GM21619 (cell line): Measurements from ENCODE around the gene AFF3.

Experiments
- ATAC-seq: cut with Tn5 transposase; IDR thresholded peaks from one replicate; pipeline ENCODE4 v1.9.1; 2021; ENCODE audit not compliant: unreplicated experiment

AFF3 gene

DNA sequence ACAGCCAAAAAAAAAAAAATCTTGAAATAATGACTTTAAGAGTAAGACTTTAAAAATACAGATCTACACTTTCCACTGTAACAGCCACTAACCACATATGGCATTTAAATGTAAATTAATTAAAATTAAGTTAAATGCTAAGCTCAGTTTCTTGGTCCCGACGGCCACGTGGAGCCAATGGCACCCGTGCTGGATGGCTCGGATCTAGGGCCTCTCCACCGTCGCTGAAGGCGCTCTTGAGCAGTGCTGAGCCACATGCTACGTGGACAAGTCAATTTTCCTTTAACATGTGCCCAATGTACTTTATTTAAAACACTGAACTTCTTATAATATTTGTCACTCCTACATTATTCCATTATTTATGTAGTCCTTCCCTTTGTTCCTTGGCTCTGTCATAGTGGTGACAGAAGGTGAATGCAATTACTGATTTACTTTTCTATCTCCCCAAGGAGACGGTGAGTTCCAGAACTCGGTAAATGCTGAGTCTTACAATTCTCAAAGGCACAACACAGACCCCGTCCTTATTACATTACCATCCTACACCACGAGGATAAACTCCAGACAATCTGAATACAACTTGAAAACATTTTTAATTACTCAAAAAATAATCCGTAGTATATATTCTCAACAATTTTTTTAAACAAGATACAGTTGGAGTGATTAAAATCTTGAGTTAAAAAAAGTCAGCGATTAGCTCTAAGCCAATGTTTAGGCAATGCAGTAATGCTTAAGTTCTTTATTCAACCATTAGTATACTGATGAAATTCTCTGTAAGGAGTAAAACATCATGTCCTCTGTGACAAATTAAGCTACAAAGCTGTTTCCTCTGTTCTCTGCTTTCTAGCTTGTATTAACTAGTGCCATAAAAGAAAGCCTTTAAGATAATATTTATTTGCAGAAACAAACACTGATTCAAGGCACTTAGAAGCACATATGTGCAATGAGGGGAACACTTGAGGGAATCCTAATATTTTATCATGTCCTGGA lies 95.1 kb downstream of the AFF3 start:
- no peak for ATAC-seq

DNA sequence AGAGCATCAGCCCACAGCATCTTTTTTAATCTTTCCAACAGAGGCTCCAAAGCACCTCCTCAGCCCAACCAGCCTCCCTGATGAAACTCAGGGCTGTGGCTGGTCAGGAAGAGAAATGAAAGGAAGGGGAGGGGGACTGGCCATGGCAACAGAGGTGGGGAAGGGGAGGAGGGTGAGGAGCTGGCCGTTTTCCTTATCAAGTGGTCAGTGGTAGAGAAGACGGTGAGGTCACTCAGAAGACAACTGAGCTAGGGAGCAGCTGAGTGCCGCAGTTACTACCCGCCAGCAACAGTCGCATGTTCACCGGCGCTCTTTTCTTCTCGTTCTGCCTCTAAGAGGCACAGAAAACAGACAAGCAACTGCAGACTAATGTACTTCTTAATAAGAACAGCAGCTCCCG lies 97.4 kb downstream of the AFF3 start:
- no peak for ATAC-seq

DNA sequence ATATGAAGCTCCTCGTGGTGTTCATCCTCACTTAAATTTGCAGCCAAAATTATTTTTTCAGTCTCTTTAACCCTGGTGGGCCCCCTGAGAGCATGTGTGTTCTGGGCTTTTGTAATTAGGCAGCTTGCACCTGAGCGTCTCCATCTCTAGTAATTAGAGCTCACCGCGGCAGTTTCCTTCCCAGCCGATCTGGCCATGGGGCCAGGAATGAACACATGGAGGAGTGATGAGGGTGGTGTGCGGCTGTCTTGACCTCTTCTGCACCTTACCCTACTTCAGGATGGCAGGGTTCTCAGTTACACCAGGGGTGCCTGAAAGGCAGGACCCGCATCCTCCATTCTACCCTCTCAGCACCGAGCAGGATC lies 98.5 kb downstream of the AFF3 start:
- no peak for ATAC-seq

DNA sequence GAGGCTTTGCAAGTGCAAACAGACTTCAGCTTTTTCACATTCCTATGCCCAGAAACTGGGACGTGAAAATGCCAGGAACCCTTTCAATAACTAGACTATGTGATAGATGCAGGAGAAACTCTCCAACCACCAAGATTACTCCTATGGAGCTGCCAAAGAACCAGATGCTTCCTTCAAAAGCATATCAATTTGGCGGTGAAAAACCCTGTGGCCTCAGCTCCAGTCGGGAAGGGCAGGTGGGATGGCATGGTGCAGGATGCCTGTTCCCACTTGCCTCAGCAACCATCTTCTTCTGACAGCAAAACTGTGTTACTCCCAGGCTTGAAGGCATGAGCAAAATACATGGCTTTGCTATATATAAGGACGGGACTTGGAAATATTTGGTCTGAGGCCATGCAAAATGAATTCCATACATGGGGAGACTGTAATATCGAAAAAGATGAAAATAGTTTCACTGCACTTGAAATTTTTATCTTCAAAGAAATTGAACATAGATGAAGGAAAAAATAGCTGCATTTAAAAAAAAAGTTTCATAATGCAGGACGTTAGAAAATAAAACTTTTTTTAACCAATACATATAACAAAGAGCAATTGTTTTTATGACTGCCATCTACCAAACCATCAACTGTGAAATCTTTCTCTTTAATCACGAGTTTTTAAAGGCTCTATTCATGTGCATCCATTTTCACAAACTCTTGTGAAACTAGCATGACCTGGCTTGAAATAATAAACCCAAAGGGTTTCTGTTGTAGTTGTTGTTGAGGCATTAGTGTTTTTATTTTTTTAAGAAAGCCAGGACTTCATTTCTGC lies 99.1 kb downstream of the AFF3 start:
- ATAC-seq, result no peak

DNA sequence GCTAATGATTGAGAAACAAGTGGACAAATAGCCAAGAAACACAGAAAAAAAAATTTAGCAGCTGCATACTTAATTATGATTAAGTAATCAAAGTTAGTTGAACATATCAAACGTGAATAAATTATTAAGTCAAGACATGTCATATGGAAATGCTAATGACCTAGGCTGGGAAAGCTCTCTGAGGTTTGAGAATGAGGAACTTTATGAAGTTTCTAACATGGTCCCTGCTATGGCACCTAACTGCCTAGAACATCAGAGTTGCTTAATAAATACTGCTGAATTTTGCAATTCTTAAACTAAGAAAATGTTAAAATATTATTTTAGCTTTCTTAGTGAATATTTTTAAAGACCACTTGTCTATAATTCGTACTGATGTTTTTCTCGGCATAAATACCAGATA lies 99.8 kb downstream of the AFF3 start:
- no peak for ATAC-seq

DNA sequence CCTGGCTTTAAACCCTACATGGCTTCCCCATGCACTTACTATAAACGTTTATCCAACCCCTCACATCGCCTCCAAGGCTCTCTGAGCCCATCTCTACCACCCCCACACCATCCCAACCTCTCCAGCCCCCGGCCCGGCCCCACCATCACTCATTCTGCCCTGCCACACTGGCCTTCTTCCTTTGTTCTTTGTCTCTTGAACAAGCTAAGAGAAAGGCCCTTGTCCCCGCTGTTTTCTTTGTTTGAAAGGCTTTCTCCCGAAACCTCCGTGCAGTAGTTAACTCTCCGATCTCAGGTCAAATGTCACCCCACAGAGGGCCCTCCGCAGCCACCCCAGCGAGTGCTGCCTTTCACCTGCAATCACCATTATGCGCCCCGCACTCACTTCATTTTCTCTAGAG lies 100.4 kb downstream of the AFF3 start:
- no peak for ATAC-seq

DNA sequence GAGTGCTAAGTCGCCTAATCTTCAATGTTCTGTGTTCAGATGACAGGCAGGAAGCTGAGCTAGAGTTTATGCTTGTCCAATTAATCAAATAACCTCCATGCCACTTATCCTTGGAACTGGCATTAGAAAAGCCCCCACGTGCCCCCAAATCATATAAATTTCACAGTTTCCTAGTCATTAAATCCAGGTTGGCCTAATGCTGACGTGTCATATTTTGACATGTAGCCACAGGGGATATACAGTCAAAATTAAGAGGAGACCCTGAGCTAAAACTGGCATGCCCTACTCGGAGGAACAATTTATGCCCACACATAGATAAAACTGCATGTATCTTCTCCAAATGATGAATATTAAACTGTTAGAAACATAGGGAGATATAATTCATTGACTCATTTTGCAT lies 101.0 kb downstream of the AFF3 start:
- no peak for ATAC-seq

DNA sequence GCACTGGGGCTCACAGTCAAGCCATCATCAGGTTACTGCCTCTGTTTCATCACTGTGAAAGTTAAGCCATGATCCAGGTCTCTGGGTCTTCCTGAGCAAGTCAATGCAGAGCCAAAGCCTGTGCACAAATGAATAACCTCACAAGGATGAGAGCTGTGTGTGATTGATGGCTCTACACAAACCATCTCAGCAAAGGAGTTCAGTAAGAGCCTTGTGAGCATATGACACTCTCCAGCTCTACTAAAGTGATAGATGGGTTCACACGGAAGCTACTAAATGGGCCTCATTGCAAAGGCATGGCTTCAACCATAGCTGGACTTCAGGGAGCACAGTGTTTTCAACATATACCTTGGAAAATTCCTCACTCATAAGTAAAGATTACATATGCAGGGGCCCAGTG lies 101.5 kb downstream of the AFF3 start:
- ATAC-seq, result no peak

DNA sequence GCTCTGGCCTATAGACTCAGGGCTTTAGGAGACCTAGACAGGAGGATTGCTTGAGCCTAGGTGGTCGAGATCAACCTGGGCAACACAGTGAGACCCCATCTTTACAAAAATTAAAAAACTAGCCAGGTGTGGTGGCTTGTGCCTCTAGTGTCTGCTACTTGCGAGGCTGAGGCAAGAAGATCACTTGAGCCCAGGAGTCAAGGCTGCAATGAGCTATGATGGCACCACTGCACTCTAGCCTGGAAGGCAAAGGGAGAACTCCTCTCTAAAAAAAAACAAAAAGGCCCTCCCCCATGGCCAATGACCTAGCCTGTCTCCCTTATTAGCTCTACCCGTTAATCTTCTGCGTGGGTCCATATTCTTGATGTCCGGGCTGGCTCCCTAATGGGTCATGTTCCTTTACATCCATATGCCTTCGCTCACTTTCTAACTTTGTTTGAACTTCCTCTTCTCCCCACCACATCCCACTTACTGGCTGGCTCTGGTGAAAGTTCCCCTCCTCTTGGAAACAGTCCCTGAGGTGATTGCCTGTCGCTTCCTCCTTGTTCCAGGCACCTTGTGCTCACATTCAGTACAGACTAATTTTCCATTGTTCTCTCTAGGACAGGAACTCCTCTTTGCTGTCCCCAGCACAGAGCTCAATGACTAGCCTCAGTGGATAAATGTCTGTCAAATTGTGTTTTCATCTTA lies 103.0 kb downstream of the AFF3 start:
- no peak for ATAC-seq

DNA sequence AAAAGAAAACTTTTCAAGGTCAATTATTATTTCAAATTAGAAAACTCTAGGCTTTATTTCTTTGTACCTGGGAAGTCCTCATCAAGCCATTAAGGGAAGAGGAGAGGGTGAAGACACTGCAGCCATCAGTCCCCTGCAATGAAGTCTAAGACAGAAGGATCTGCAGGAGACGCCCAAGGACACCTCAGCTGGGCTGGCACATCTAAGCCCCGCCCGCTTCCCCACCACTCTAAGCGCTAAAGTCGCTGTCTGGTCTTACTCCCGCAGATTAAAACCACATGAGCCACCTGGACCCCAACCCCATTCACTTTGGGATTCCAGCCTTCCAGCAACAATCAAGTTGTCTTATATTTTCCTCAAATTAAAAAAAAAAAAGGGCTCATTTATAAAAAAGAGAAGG lies 104.4 kb downstream of the AFF3 start:
- ATAC-seq, result no peak

DNA sequence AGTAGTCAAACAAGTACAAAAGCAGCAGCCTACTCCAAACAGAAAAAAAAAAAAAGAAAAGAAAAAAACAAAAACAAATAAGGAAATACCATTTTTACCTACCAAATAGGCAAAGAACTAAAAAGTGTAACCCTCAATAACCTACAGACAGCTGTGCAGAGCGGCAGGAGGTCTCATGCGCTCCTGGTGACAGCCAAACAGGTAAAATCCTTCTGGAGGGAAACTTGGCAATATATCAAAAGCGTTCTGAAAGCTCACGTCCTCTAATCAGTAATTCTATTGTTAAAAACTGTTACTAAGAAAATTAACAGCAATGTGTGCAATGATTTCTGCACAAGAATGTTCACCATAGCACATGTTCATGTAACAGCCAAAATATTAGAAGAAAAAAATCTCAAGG lies 105.6 kb downstream of the AFF3 start:
- no peak for ATAC-seq

DNA sequence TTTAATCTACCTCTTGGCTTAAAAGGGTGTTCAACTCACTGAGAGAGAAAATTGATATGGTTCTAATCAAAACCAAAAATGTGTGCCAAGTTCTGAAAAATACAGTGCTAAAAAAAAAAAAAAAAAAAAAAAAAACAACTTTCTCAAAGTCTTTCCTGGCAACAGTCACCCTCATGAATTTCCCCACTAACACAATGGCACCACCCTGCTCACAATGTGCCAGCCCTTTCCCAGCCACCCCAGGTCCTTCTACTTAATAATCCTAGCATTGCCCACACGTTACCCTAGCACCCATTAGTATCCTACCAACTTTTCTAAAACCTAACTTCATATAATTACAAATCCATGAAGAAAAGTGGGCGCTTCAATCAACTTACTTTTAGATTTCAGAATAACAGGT lies 106.4 kb downstream of the AFF3 start:
- no peak for ATAC-seq

DNA sequence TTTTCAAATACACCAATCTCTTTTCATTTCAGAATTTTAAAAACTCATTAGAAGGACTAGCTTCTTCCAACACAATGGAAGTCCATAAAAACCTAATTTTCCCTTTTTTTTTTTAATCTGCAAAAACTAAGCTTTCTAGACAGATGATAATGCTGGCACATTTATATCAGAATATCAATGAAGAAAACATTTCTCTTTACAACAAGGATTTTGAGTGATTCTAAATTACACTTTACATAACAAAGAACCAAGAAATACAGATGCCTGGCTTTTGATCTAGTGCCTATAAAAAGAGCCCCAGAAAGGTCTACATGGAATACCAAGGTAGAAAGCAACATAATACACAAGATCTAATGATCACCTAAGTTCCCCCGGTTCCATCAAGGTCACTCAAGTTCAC lies 108.0 kb downstream of the AFF3 start:
- ATAC-seq, result no peak

DNA sequence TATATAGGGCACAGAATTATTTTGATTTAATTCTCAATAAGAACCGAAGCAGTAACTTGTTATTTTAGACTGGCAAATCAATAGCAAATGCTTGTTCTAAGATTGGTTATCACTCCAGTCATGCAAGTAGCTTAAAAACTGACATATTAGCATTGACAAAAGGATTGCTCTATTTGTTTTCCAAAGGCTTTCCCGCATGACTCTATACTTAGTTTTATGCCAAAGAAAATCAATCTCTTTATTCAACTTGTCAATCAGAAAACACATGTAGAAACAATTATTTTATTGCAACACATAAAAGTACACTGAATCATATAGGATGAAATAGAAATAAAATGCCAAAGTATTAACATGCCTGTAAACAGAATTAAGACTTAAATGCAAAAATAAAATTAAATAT lies 108.4 kb downstream of the AFF3 start:
- no peak for ATAC-seq

DNA sequence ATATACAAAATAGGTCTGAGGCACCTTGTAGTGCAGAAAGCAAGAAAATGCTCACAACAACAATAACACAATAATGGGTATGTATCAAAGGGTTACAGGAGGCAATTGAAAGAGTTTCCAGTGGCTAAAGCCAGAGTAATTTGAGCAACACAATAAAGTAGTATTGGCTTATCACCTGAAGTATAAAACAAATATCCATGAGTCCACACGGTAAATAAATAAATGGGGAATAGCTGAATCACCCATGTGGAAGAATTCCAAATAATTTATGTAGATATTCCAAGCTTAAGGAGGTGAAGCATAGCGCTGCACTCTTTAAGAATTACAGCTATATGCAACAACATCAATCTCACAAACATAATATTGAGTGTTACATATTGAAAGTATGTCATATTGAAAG lies 110.8 kb downstream of the AFF3 start:
- no peak for ATAC-seq

DNA sequence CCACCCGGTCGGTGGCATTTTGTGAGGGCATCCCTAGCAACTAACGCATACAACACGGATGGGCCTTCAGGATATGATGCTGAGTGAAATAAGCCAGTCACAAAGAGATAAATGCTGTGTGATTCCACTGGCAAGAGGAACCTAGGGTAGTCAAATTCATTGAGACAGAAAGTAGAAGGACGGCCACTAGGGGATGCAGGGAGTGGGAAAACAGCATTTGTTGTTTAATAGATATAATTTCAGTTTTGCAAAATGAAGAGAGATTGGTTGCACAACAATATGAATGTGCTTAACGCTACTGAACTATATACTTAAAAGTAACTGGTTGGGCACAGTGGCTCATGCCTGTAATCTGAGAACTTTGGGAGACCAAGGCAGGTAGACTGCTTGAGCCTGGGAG lies 112.9 kb downstream of the AFF3 start:
- no peak for ATAC-seq

DNA sequence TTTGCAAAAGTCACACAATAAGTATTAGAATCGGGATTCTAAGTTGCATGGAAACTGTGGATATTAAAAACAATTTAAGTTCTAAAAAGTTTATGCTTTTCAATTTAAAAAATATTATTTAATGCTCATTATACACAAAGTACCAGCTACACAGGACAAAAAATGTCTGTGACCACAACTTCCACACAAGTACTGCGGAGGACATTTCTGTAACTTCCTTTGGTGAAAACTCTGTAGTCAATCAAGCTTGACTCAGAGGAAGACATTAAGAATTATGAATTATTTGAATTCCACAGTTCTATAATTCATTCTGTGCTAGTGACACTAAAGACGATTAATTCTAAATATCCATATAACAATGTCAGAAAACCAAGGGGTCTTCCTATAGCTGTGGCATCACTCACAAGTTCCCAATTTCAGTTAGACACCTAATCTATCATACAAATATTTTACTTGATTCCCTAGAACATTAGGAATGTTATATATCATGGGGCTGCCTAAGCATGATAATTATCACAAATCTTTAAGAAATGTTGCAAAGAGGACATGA lies 120.5 kb downstream of the AFF3 start:
- no peak for ATAC-seq

DNA sequence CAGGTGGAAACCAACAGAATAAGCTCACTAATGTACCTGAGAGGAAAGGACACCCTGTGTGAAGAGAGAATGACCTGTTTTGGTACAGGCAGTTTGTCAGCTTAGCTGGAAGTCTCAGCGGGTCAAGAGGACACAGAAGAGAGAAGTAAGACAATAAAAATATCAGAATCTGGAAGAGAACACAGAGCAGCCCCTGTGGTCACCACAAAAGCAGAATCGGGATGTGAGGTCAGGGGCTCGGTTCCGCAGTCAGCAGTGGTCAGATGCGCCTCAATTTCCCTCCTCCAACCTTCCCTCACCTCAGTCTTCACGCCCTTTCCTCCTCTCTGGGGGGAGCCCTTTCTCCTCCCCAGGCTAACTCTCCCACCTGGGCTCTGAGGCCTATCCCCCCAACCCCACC lies 122.9 kb downstream of the AFF3 start:
- ATAC-seq, result no peak

DNA sequence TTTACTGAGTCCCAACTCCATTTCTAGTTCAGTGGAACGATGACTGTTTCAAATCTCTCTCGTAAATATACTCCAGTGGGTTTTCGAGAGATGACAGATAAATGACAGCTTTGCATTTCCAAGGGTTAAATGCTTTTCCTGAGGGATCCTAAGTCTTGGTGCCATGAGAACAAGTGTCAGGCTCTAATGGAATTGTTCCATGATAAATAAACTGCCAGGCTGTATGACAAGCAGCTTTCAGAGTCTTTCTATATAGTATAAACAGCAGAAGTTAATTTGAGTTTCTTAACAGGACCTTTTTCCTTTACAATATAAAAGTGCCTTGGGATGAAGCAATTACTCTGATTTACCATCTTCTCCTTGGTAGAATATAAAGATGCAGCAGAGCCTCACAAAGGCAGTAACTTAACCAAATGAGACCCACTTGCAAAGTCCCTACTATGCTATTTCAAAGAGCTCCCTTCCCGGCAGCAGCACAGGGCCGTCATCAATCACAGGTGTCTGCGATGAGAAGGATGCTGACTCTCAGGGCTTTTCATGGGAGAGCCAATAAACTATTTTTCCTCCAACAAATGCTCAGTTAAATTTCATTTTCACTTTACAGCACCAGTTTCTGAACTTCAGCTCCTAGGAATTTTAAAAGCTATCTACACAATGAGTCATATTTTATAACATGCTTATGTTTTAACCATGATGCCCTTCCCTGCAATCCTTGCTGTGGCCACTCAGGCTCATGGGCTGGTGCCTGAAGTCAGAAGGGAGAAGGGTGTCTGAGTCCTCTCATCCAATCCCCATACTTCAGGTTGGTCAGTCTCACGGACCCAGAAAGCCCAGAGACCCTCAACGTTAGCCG lies 123.8 kb downstream of the AFF3 start:
- no peak for ATAC-seq

DNA sequence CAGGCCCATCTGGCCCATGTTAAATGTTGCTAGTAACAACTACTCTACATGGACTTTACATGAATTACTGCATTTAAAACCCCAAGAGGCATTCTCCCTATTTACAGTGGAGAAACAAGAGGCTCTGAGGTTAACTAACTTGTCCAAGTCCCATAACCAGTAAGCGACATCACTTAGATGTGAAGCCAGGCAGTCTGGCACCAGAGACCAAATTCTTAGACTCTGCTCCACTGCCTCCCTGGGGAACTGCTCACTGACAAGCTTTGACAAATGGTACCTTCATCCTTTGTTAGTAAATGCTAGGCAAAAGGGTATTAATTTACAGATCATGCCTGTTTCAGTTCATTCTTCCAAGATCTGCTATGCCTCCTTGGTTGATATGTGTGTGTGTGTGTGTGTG lies 124.8 kb downstream of the AFF3 start:
- no peak for ATAC-seq
